OCI-LY7 (cell line): ENCODE results near the gene SDHAF2.

Source experiments
- EZH2phosphoT487 ChIP-seq: fragments of 200-600 bp; sonication (generic); IDR thresholded peaks from 2 replicates; pipeline ENCODE4 v1.6.1; 2018; ENCODE audit warnings: low read depth, borderline replicate concordance, mild to moderate bottlenecking, mixed run types, antibody characterized with exemption, low read length, moderate library complexity, mixed read lengths
- TF ChIP-seq, protein P1 (sequence below): fragments of 200-600 bp; sonication (generic); conservative IDR thresholded peaks from 2 replicates; pipeline ENCODE4 v1.5.1; 2014; ENCODE audit warnings: mild to moderate bottlenecking, antibody characterized with exemption, low read length, moderate library complexity, mixed read lengths

DNA sequence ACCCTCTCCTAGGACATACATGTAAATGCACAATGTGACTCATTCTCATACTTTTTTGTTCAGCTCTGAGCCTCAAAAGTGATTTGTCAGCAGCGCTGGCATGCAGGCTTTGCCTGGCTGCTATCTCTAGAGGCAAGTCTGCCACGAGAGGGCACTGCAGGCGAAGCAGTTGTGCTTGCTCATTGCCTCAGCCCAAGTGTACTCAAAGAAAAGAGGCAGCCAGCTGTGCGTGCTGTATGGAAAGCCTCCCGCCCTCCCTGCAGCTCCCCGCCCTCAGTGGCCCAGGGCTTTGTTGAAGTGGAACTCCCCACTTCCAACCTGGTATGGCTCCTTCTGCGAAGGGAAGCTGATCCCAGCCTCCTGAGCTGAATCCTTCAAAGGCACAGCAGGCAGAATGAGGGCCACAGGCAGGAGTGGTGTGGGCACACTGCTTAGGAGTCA, 16.3 kb downstream of the SDHAF2 start:
- TF ChIP-seq, protein P1, sequence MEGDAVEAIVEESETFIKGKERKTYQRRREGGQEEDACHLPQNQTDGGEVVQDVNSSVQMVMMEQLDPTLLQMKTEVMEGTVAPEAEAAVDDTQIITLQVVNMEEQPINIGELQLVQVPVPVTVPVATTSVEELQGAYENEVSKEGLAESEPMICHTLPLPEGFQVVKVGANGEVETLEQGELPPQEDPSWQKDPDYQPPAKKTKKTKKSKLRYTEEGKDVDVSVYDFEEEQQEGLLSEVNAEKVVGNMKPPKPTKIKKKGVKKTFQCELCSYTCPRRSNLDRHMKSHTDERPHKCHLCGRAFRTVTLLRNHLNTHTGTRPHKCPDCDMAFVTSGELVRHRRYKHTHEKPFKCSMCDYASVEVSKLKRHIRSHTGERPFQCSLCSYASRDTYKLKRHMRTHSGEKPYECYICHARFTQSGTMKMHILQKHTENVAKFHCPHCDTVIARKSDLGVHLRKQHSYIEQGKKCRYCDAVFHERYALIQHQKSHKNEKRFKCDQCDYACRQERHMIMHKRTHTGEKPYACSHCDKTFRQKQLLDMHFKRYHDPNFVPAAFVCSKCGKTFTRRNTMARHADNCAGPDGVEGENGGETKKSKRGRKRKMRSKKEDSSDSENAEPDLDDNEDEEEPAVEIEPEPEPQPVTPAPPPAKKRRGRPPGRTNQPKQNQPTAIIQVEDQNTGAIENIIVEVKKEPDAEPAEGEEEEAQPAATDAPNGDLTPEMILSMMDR: peak; percentile 89
- TF ChIP-seq EZH2phosphoT487: no peak
